Stimulated activated CD8-positive, alpha-beta memory T cell treated with anti-CD3 and anti-CD28 coated beads, Interleukin-12 subunit alpha, Interleukin-12 subunit beta, amount 100 ng/mL, for 24 hours (primary cell): Measurements from ENCODE around the gene CCHCR1.

ENCODE experiments used
- DNase-seq: peaks from one replicate; pipeline ENCODE4 v3.0.0-alpha.2; 2020; ENCODE audit errors: extremely low read depth

The CCHCR1 gene

GRCh38 chr6:31161216-31162126 is 3.9 kb upstream of the CCHCR1 start:
- no peak for DNase-seq

- no peak for DNase-seq
These were observed 1.6 kb upstream of the CCHCR1 start for GRCh38 chr6:31158863-31159855.

- DNase-seq: peak; percentile 98
These were observed 699 bp upstream of the CCHCR1 start, which contains the start of gene TCF19 for GRCh38 chr6:31158140-31158862. TSS of gene TCF19 (plus strand) at chr6:31158589. CDS start at chr6:31159470, 881 bp downstream.

- DNase-seq: no peak
These were observed 961 bp downstream of the CCHCR1 start for GRCh38 chr6:31156641-31157040.

GRCh38 chr6:31154436-31154835 is 3.2 kb downstream of the CCHCR1 start:
- no peak for DNase-seq

GRCh38 chr6:31152781-31153180 is 4.8 kb downstream of the CCHCR1 start:
- DNase-seq: no peak

GRCh38 chr6:31149827-31150447 is 7.7 kb downstream of the CCHCR1 start:
- DNase-seq: no peak

GRCh38 chr6:31145386-31145785 is 12.2 kb downstream of the CCHCR1 start:
- DNase-seq: no peak

GRCh38 chr6:31144970-31145340 is 12.6 kb downstream of the CCHCR1 start:
- DNase-seq: no peak

- no peak for DNase-seq
These were observed 13.2 kb downstream of the CCHCR1 start for GRCh38 chr6:31144296-31144969.

GRCh38 chr6:31143148-31143547 is 14.5 kb downstream of the CCHCR1 start:
- DNase-seq: no peak

GRCh38 chr6:31142361-31142761 is 15.2 kb downstream of the CCHCR1 start:
- no peak for DNase-seq

- no peak for DNase-seq
These were observed 17.0 kb downstream of the CCHCR1 start for GRCh38 chr6:31140643-31141042.

- DNase-seq: no peak
These were observed 18.0 kb downstream of the CCHCR1 start for GRCh38 chr6:31139599-31139998.

- no peak for DNase-seq
These were observed 18.6 kb downstream of the CCHCR1 start, which contains the start of gene PSORS1C2 for GRCh38 chr6:31138982-31139381. TSS of gene PSORS1C2 (minus strand) at chr6:31139066. CDS start at chr6:31139026, 40 bp downstream.

- no peak for DNase-seq
These were observed 21.9 kb downstream of the CCHCR1 start for GRCh38 chr6:31135710-31136109.

- DNase-seq: no peak
These were observed 24.8 kb downstream of the CCHCR1 start for GRCh38 chr6:31132806-31133205.

- DNase-seq: no peak
These were observed 26.0 kb downstream of the CCHCR1 start for GRCh38 chr6:31131595-31131994.

GRCh38 chr6:31130751-31131150 is 26.9 kb downstream of the CCHCR1 start:
- no peak for DNase-seq

GRCh38 chr6:31129130-31129529 is 28.5 kb downstream of the CCHCR1 start:
- no peak for DNase-seq
